Measurements from ENCODE around the gene RNASEH2B. TPM values are rescaled to one million over a fixed set of nuclear protein-coding genes. Genes with fewer than 3 reads are reported as not detected.

Gene RNASEH2B
- total RNA-seq, 1 experiment from 2014 or later, result 80.7 TPM

- Histone ChIP-seq H3K9me3 (ENCODE audit: low read depth, low read length, poor library complexity, severe bottlenecking) (no peaks in the 10 kb centered on the region), H3K4me1 (ENCODE audit: insufficient read depth, low read length, poor library complexity, severe bottlenecking) (no peaks in the 10 kb centered on the region), H3K36me3 (ENCODE audit: insufficient read depth, low read length, poor library complexity, severe bottlenecking) (no peaks in the 10 kb centered on the region), H3K27ac (ENCODE audit: low read depth, low read length, poor library complexity, severe bottlenecking) (no peak overlapping the region), H3K27me3 (replicated peaks; ENCODE audit: insufficient read depth, low read depth, low read length, poor library complexity) (peaks cover 5% of the 10 kb centered on the region), H3K4me3 (ENCODE audit: low read depth, low read length, poor library complexity, severe bottlenecking) (no peak overlapping the region)
- CTCF ChIA-PET, result no interaction called here
- no TSS peak for BruUV-seq (replicated peaks)
- intact Hi-C loops (cut with micrococcal nuclease; ENCODE audit: unreplicated experiment), result no loop called here
- TF ChIP-seq EZH2 (IDR thresholded peaks at IDR 0.05; ENCODE audit: borderline replicate concordance, low read depth, low read length, poor library complexity, severe bottlenecking), result no peak
- TF ChIP-seq CTCF (conservative IDR thresholded peaks at IDR 0.05; ENCODE audit: low read depth, low read length), result no peak
- no peak for DNase-seq (ENCODE audit: low spot score)
- POLR2A ChIA-PET (ENCODE audit: low non-redundant PET), result interaction anchor here (0.6 kb wide), 1 partner anchor 1067 kb away, joined by 3 read pairs; no protein-coding TSS in a partner anchor
These were observed 11.3 kb upstream of the RNASEH2B start for GRCh38 chr13:50898338-50898737.

GRCh38 chr13:50901701-50902100 lies 7.9 kb upstream of the RNASEH2B start:
- Histone ChIP-seq H3K4me1 (ENCODE audit: insufficient read depth, low read length, poor library complexity, severe bottlenecking) (no peaks in the 10 kb centered on the region), H3K27me3 (replicated peaks; ENCODE audit: insufficient read depth, low read depth, low read length, poor library complexity) (peaks cover 5% of the 10 kb centered on the region), H3K27ac (ENCODE audit: low read depth, low read length, poor library complexity, severe bottlenecking) (no peak overlapping the region), H3K4me3 (ENCODE audit: low read depth, low read length, poor library complexity, severe bottlenecking) (no peak overlapping the region), H3K36me3 (ENCODE audit: insufficient read depth, low read length, poor library complexity, severe bottlenecking) (no peaks in the 10 kb centered on the region), H3K9me3 (ENCODE audit: low read depth, low read length, poor library complexity, severe bottlenecking) (no peaks in the 10 kb centered on the region)
- POLR2A ChIA-PET (ENCODE audit: low non-redundant PET), result no interaction called here
- no TSS peak for BruUV-seq (replicated peaks)
- intact Hi-C loops (cut with micrococcal nuclease; ENCODE audit: unreplicated experiment), result no loop called here
- no peak for DNase-seq (ENCODE audit: low spot score)
- no peak for TF ChIP-seq EZH2 (IDR thresholded peaks at IDR 0.05; ENCODE audit: borderline replicate concordance, low read depth, low read length, poor library complexity, severe bottlenecking)
- TF ChIP-seq CTCF (conservative IDR thresholded peaks at IDR 0.05; ENCODE audit: low read depth, low read length), result no peak
- CTCF ChIA-PET, result no interaction called here

DNA sequence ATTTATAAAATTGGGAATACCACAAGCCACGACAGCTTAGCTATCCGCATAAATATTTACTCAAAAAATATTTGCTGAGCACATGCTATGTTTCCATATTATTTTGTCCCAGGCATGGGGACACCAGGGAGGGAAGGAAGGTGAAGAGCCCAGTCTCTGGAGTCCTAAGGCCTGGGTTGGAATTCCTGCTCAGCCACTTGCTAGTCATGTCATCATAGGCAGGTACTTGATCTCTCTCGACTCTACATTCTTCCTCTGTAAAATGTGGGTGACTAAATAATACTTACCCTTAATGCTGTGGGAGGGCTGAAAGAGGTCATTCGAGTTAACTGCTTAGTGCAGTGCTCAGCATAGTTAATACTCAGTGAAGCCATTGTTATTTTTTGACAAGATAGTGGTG lies 4.3 kb upstream of the RNASEH2B start:
- CTCF ChIA-PET, result no interaction called here
- POLR2A ChIA-PET (ENCODE audit: low non-redundant PET), result no interaction called here
- Histone ChIP-seq H3K4me3 (ENCODE audit: low read depth, low read length, poor library complexity, severe bottlenecking) (no peak overlapping the region), H3K27me3 (replicated peaks; ENCODE audit: insufficient read depth, low read depth, low read length, poor library complexity) (no peaks in the 10 kb centered on the region), H3K27ac (ENCODE audit: low read depth, low read length, poor library complexity, severe bottlenecking) (no peak overlapping the region), H3K4me1 (ENCODE audit: insufficient read depth, low read length, poor library complexity, severe bottlenecking) (no peaks in the 10 kb centered on the region), H3K36me3 (ENCODE audit: insufficient read depth, low read length, poor library complexity, severe bottlenecking) (no peaks in the 10 kb centered on the region), H3K9me3 (ENCODE audit: low read depth, low read length, poor library complexity, severe bottlenecking) (no peaks in the 10 kb centered on the region)
- no TSS peak for BruUV-seq (replicated peaks)
- intact Hi-C loops (cut with micrococcal nuclease; ENCODE audit: unreplicated experiment), result no loop called here
- no peak for TF ChIP-seq EZH2 (IDR thresholded peaks at IDR 0.05; ENCODE audit: borderline replicate concordance, low read depth, low read length, poor library complexity, severe bottlenecking)
- TF ChIP-seq CTCF (conservative IDR thresholded peaks at IDR 0.05; ENCODE audit: low read depth, low read length), result no peak
- no peak for DNase-seq (ENCODE audit: low spot score)
